Endothelial cell (in vitro differentiated cells): ENCODE data around the gene FBXL15. TPM values are rescaled to one million over a fixed set of nuclear protein-coding genes. Genes with fewer than 3 reads are reported as not detected.

Source experiments
- DNase-seq: peaks from one replicate; pipeline ENCODE4 v3.0.0; 2021; ENCODE audit warnings: low spot score
- H3K27ac Mint-ChIP-seq: one replicate; pipeline ENCODE4 v1.8.0; 2021; ENCODE audit warnings: mixed read lengths, inconsistent platforms; ENCODE audit not compliant: unreplicated experiment
- H3K27me3 Mint-ChIP-seq: one replicate; pipeline ENCODE4 v1.8.0; 2021; ENCODE audit warnings: mild to moderate bottlenecking, moderate library complexity, mixed read lengths, inconsistent platforms; ENCODE audit not compliant: unreplicated experiment
- H3K36me3 Mint-ChIP-seq: one replicate; pipeline ENCODE4 v1.8.0; 2021; ENCODE audit warnings: mild to moderate bottlenecking, low read depth, mixed read lengths, inconsistent platforms; ENCODE audit not compliant: unreplicated experiment
- H3K4me1 Mint-ChIP-seq: one replicate; pipeline ENCODE4 v1.8.0; 2021; ENCODE audit warnings: mild to moderate bottlenecking, mixed read lengths, inconsistent platforms; ENCODE audit not compliant: unreplicated experiment
- H3K4me3 Mint-ChIP-seq: one replicate; pipeline ENCODE4 v1.8.0; 2021; ENCODE audit warnings: mild to moderate bottlenecking, mixed read lengths, inconsistent platforms; ENCODE audit not compliant: unreplicated experiment
- H3K9me3 Mint-ChIP-seq: one replicate; pipeline ENCODE4 v1.8.0; 2021; ENCODE audit warnings: mixed read lengths, inconsistent platforms; ENCODE audit not compliant: unreplicated experiment
- CTCF ChIP-seq: fragments of 200-600 bp; sonication (generic); IDR thresholded peaks from one replicate; pipeline ENCODE4 v1.5.0; 2021; ENCODE audit warnings: antibody characterized with exemption; ENCODE audit not compliant: unreplicated experiment
- total RNA-seq: library from RNA; stranded (reverse); fragmentation: NEBNext Ultra II Directional; extraction: Animal tissue kit (Norgen Biotek cat#: 25700); gene quantifications from one replicate; pipeline ENCODE4 v1.2.1, GENCODE V29; 2021; ENCODE audit not compliant: unreplicated experiment

Gene FBXL15
- total RNA-seq, 1 donor from 2014 or later, result 8.7 TPM

- Mint-ChIP-seq H3K4me1 (peaks cover 15% of the 10 kb centered on the region), H3K27me3 (peaks cover 32% of the 10 kb centered on the region), H3K36me3 (peaks cover 10% of the 10 kb centered on the region), H3K9me3 (no peaks in the 10 kb centered on the region), H3K27ac (no peak overlapping the region), H3K4me3 (no peak overlapping the region)
- TF ChIP-seq CTCF, result no peak
- DNase-seq, result no peak
Observed at GRCh38 chr10:102413806-102414561, 6.7 kb upstream of the FBXL15 start.

GRCh38 chr10:102414749-102415148, 5.9 kb upstream of the FBXL15 start:
- TF ChIP-seq CTCF, result no peak
- DNase-seq, result no peak
- Mint-ChIP-seq H3K4me1 (peaks cover 15% of the 10 kb centered on the region), H3K4me3 (no peak overlapping the region), H3K36me3 (peaks cover 7% of the 10 kb centered on the region), H3K27ac (no peak overlapping the region), H3K9me3 (no peaks in the 10 kb centered on the region), H3K27me3 (peaks cover 30% of the 10 kb centered on the region)

- H3K4me3 Mint-ChIP-seq, result no peak overlapping the region
- no peaks in the 10 kb centered on the region for H3K9me3 Mint-ChIP-seq
- no peak overlapping the region for H3K27ac Mint-ChIP-seq
- no peak for TF ChIP-seq CTCF
- H3K27me3 Mint-ChIP-seq, result peaks cover 23% of the 10 kb centered on the region
- DNase-seq, result no peak
- H3K4me1 Mint-ChIP-seq, result peaks cover 11% of the 10 kb centered on the region
- H3K36me3 Mint-ChIP-seq, result peaks cover 3% of the 10 kb centered on the region
Observed at GRCh38 chr10:102416283-102416682, 4.4 kb upstream of the FBXL15 start.

GRCh38 chr10:102416695-102417094, 3.9 kb upstream of the FBXL15 start:
- Mint-ChIP-seq H3K4me3 (no peak overlapping the region), H3K27ac (no peak overlapping the region), H3K27me3 (peaks cover 23% of the 10 kb centered on the region), H3K9me3 (no peaks in the 10 kb centered on the region), H3K4me1 (peaks cover 9% of the 10 kb centered on the region), H3K36me3 (peaks cover 3% of the 10 kb centered on the region)
- no peak for DNase-seq
- no peak for TF ChIP-seq CTCF

GRCh38 chr10:102418622-102419268, 1.9 kb upstream of the FBXL15 start, which contains the start of gene PSD:
PSD (minus strand) TSS chr10:102418785; CDS start chr10:102417038, 1,747 bp downstream.
- no peak for TF ChIP-seq CTCF
- no peak for DNase-seq
- peaks cover 24% of the 10 kb centered on the region for H3K27me3 Mint-ChIP-seq
- H3K27ac Mint-ChIP-seq, result peak within 1 kb of the TSS; percentile 72
- H3K4me1 Mint-ChIP-seq, result peaks cover 17% of the 10 kb centered on the region
- no peaks in the 10 kb centered on the region for H3K9me3 Mint-ChIP-seq
- peak within 1 kb of the TSS; percentile 96 for H3K4me3 Mint-ChIP-seq
- H3K36me3 Mint-ChIP-seq, result peaks cover 3% of the 10 kb centered on the region
